SIG-M5 (cell line): ENCODE measurements around the gene JARID2.
"Not testable (repeated sequence)": the region's sequence is repeated elsewhere in the genome, so short reads cannot be mapped to it uniquely, and the experiment has no call there.

Source experiments
- DNase-seq: peaks from one replicate; lab custom pipeline; 2025; lab: John Stamatoyannopoulos, UW

Gene JARID2

GRCh38 chr6:15309611-15310283 is 63.9 kb downstream of the JARID2 start:
- DNase-seq = no peak

DNA sequence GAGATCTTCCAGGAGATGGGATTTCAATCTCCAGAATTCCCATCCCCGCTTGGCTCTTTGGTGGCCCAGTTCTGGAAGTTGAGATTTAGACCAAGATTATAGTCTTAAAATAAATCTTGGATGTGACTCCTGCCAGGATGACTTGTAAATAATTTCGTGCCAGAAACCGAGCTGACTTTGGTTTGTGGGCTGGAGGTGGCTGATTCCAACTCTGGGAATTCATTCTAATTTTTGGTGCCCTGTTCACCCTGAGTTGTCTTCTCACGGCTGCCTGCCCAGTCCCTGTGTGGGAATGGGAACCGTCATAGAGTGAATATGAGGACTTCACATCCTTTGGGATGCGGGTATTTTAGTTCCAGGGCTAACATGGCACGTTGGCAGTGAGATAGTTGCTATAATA is 64.8 kb downstream of the JARID2 start:
- no peak for DNase-seq

- DNase-seq = no peak
Measured at GRCh38 chr6:15312500-15312899, 66.6 kb downstream of the JARID2 start.

GRCh38 chr6:15313367-15313766 is 67.5 kb downstream of the JARID2 start:
- DNase-seq = no peak

DNA sequence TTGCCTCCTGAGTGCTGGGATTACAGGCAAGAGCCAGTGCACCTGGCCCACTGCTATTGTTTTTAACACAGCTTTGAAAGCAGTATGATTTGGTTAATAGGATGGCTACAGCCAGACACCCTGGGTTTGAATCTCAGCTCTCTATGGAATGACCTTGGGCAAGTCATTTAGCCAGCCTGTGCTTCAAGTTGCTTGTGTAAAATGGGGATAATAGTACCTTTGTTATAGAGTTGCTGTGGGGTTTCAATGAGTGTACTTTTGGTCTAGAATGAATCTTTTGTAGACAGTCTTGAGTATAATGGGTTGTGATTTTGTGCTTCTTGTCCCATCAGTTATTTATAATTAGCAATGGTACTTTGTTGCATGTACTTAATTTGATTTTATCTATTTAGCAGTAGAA is 70.9 kb downstream of the JARID2 start:
- no peak for DNase-seq

DNA sequence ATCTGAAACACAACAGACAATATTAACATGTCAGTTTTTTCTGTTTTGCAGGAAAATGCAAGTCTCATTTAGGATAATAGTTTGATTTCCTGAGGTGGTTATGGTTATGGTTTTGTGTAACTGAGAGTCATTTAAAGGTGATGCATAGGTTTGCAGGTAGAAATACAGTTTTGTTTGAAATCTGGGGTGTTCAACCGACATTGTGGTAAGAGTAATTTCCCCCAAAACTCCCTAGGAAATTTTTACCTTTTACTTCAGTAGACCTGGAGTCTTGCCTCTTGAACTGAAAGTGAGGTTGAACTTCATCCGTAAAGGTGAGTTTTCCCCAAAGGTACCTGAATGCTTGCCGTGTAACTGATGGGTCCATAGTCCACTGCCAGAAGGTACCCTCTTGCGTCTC is 71.4 kb downstream of the JARID2 start:
- DNase-seq = no peak

- no peak for DNase-seq
Measured at GRCh38 chr6:15317934-15318902, 72.3 kb downstream of the JARID2 start.

DNA sequence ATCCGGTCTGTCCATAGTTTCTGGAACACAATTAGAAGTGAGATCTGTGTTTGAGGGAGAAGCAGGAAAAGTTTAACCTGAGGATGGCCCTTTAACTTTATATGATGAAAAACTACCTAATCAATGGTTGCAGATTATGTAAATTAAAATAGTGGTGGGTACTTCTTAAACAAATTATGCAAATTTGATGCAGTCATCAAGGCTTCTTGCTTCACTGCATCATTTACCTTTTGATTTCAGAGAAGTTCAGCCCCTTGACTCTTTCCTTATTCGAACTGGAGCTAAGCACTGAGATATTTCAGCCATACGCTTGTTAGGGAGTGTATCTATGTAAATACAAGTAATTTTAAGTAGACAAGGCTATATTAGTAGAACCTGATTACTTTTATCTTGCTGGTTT is 73.8 kb downstream of the JARID2 start:
- no peak for DNase-seq

DNA sequence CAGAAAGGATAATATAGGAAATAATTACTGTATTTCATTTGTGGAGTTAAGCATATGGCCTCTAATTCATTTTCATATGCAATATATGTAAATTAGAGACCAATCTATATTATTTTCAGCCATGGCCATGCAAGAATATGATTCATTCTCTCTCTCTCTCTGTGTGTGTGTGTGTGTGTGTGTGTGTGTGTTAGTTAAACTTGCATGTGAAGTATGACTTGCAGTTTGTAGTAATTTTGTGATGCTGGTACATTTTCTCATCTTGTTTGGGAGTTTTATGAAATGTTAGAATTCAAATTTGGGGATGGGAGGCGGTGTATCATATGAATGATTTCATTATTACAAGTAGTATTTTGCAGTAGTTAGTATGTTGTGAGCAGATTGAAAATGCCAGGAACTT is 74.8 kb downstream of the JARID2 start:
- DNase-seq = no peak

- DNase-seq = no peak
Measured at GRCh38 chr6:15322184-15322583, 76.3 kb downstream of the JARID2 start.

- DNase-seq = no peak
Measured at GRCh38 chr6:15322781-15323536, 77.1 kb downstream of the JARID2 start.

GRCh38 chr6:15323611-15324010 is 77.7 kb downstream of the JARID2 start:
- not testable (repeated sequence) for DNase-seq

GRCh38 chr6:15324427-15324985 is 78.6 kb downstream of the JARID2 start:
- no peak for DNase-seq

- DNase-seq = no peak
Measured at GRCh38 chr6:15325540-15325955, 79.7 kb downstream of the JARID2 start.

DNA sequence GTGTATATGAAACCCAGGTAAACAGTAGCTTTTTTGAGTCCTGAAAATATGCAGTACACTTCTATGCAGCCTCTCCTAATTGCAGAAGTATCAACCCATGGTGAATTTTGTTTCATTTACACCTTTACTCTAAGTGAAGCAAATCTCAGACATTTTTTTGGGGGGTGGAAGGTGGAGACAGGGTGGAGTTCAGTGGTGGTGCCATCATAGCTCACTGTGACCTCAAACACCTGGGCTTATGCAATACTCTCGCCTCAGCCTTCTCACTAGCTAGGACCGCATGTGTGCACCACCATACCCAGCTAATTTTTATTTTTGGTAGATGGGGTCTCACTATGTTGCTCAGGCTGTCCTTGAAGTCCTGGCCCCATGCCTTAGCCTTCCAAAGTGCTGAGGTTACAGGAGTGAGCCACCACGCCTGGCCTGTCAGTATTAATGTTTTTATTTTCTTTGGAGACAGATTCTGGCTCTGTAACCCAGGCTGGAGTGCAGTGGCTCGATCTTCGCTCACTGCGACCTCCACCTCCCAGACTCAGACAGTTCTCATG is 80.3 kb downstream of the JARID2 start:
- DNase-seq = no peak

DNA sequence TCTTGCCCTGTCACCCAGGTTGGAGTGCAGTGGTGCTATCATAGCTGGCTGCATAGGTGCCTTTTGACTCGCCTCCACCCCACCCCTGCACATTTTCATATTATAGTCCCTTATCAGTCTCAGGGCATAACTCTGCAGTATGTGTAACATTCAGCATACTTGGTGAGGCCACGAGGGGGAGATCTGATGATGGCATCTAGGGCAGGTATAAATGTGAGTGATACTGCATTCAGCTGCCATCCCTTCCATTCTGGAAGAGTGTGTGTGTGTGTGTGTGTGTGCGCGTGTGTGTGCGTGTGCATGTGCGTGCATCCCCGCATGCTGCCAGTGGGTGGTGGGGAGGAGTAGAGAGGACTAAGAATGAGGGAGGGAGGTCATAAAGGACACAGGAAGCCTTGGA is 81.4 kb downstream of the JARID2 start:
- no peak for DNase-seq

GRCh38 chr6:15329197-15329671 is 83.4 kb downstream of the JARID2 start:
- DNase-seq = no peak

GRCh38 chr6:15330174-15330944 is 84.5 kb downstream of the JARID2 start:
- no peak for DNase-seq

DNA sequence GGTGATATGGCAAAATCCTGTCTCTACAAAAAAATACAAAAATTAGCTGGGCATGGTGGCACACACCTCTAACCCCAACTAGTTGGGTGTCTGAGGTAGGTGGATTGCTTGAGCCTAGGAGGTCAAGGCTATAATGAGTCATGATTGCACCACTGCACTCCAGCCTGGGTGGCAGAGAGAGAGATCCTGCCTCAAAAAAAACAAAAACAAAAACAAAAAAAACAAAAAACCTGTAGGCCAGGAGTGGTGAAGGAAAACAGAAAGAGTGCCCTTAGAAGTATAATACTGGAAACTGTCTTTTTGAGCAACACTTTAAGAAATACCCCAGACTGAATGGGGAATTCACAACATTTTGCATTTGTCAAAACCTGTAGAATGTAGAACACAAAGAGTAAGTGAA is 85.3 kb downstream of the JARID2 start:
- DNase-seq = no peak

GRCh38 chr6:15331629-15332251 is 85.9 kb downstream of the JARID2 start:
- DNase-seq = no peak

DNA sequence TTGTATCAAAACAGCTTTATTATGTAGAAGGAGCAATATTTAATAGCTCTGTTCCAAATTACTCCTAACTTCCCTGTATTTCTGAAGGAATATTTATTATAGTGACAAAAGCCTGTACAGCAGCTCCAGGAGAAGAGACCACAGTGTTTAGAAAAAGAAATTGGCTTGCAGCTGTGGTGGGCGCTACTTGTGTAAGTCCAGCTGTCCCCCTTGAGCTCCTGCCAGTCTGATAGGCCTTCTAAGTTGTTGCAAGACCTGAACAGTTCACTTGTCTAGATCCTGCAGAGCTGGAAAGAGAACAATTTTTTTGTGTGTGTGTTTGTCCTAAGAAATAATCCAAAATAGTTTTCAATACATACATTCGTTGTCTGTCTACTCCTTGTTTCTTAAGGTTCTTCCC is 86.6 kb downstream of the JARID2 start:
- no peak for DNase-seq
